SK-N-SH treated with all-trans-retinoic acid at 6 μM for 48 hours (cell line): ENCODE results near the gene MAP7.

Source experiments
- ATAC-seq: fragments of 200-7000 bp; cut with Tn5 transposase; 3 replicates; pipeline ENCODE4 v1.9.1; 2020; ENCODE audit warnings: mild to moderate bottlenecking, moderate library complexity
- ARNTL ChIP-seq: fragments of 450-650 bp; formaldehyde crosslinking; IDR thresholded peaks from 2 replicates; pipeline ENCODE4 v1.5.0; 2020; ENCODE audit warnings: low read depth, mild to moderate bottlenecking, moderate library complexity, borderline replicate concordance
- ESRRG ChIP-seq: fragments of 250-450 bp; sonication (Bioruptor Pico); IDR thresholded peaks from 2 replicates; pipeline ENCODE4 v1.6.1; 2021; ENCODE audit warnings: mild to moderate bottlenecking
- GLIS3 ChIP-seq: fragments of 250-450 bp; sonication (Bioruptor Pico); IDR thresholded peaks from 2 replicates; pipeline ENCODE4 v1.5.0; 2020; ENCODE audit warnings: mild to moderate bottlenecking, moderate library complexity
- ISL1 ChIP-seq: fragments of 250-450 bp; sonication (Bioruptor Pico); IDR thresholded peaks from 2 replicates; pipeline ENCODE4 v2.1.2; 2022; ENCODE audit warnings: mild to moderate bottlenecking, moderate library complexity
- OSR1 ChIP-seq: fragments of 250-450 bp; sonication (Bioruptor Pico); IDR thresholded peaks from 2 replicates; pipeline ENCODE4 v1.8.0; 2022; ENCODE audit warnings: moderate library complexity, mild to moderate bottlenecking, inconsistent platforms
- PPARA ChIP-seq: fragments of 250-450 bp; sonication (Bioruptor Pico); IDR thresholded peaks from 2 replicates; pipeline ENCODE4 v1.5.0; 2020; ENCODE audit warnings: mild to moderate bottlenecking, borderline replicate concordance
- RARB ChIP-seq: fragments of 250-450 bp; sonication (Bioruptor Pico); IDR thresholded peaks from 2 replicates; pipeline ENCODE4 v1.8.0; 2021; ENCODE audit warnings: mild to moderate bottlenecking, moderate library complexity
- SNAI2 ChIP-seq: fragments of 250-450 bp; sonication (Bioruptor Pico); IDR thresholded peaks from 2 replicates; pipeline ENCODE4 v1.5.0; 2020; ENCODE audit warnings: mild to moderate bottlenecking, moderate library complexity
- TCF4 ChIP-seq: fragments of 250-450 bp; sonication (Bioruptor Pico); IDR thresholded peaks from 2 replicates; pipeline ENCODE4 v1.8.0; 2021; ENCODE audit warnings: mild to moderate bottlenecking, moderate library complexity, borderline replicate concordance
- TOX ChIP-seq: fragments of 250-450 bp; sonication (Bioruptor Pico); IDR thresholded peaks from 2 replicates; pipeline ENCODE4 v1.8.0; 2021; ENCODE audit warnings: mild to moderate bottlenecking, moderate library complexity, borderline replicate concordance
- ZC3H10 ChIP-seq: fragments of 250-450 bp; sonication (Bioruptor Pico); IDR thresholded peaks from 2 replicates; pipeline ENCODE4 v1.5.1; 2021; ENCODE audit warnings: mild to moderate bottlenecking, moderate library complexity
- ZFP3 ChIP-seq: fragments of 250-450 bp; sonication (Bioruptor Pico); IDR thresholded peaks from 2 replicates; pipeline ENCODE4 v1.5.0; 2020; ENCODE audit warnings: mild to moderate bottlenecking, moderate library complexity
- ZFP30 ChIP-seq: fragments of 450-650 bp; formaldehyde crosslinking; IDR thresholded peaks from 2 replicates; pipeline ENCODE4 v1.5.0; 2022; ENCODE audit warnings: mild to moderate bottlenecking, moderate library complexity
- ZNF565 ChIP-seq: fragments of 450-650 bp; formaldehyde crosslinking; conservative IDR thresholded peaks from 2 replicates; pipeline ENCODE4 v1.5.0; 2020; ENCODE audit warnings: low read depth, mild to moderate bottlenecking, moderate library complexity
- ZNF70 ChIP-seq: fragments of 450-650 bp; formaldehyde crosslinking; IDR thresholded peaks from 2 replicates; pipeline ENCODE4 v1.5.0; 2020; ENCODE audit warnings: mild to moderate bottlenecking, moderate library complexity
- ZNF8 ChIP-seq: fragments of 450-650 bp; formaldehyde crosslinking; IDR thresholded peaks from 2 replicates; pipeline ENCODE4 v1.5.0; 2020; ENCODE audit warnings: mild to moderate bottlenecking, moderate library complexity
- TF ChIP-seq, protein P1 (sequence below): fragments of 250-450 bp; sonication (Bioruptor Pico); IDR thresholded peaks from 2 replicates; pipeline ENCODE4 v1.5.0; 2020; ENCODE audit warnings: mild to moderate bottlenecking, moderate library complexity
- TF ChIP-seq, protein P2 (sequence below): fragments of 250-450 bp; sonication (Bioruptor Pico); IDR thresholded peaks from 2 replicates; pipeline ENCODE4 v1.8.0; 2021; ENCODE audit warnings: low read depth, mild to moderate bottlenecking, moderate library complexity, borderline replicate concordance
- TF ChIP-seq, protein P3 (sequence below): fragments of 250-450 bp; sonication (Bioruptor Pico); IDR thresholded peaks from 2 replicates; pipeline ENCODE4 v1.5.1; 2021; ENCODE audit warnings: mild to moderate bottlenecking, moderate library complexity

MAP7 gene

DNA sequence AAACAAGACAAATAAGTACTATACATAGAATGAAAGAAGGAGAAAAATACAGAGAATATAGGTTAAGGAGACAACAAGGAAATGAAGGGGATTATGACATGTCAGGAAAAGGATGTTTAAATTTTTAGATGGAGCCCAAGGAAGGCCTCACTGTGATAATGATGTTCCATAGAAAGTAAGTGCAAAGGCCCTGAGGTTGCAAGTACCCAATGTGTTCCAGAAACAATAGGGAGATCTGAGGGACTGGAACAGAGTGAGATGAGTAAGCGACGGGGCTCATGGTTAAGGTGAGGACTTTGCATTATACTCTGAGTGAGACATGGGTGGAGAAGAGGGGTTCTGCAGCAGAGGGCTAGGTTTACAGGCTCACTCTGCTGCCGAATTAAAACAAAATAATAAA is 137.8 kb downstream of the MAP7 start (continued):
- no peak for TF ChIP-seq ARNTL (CRISPR knock-in tag)
- TF ChIP-seq, protein P1, sequence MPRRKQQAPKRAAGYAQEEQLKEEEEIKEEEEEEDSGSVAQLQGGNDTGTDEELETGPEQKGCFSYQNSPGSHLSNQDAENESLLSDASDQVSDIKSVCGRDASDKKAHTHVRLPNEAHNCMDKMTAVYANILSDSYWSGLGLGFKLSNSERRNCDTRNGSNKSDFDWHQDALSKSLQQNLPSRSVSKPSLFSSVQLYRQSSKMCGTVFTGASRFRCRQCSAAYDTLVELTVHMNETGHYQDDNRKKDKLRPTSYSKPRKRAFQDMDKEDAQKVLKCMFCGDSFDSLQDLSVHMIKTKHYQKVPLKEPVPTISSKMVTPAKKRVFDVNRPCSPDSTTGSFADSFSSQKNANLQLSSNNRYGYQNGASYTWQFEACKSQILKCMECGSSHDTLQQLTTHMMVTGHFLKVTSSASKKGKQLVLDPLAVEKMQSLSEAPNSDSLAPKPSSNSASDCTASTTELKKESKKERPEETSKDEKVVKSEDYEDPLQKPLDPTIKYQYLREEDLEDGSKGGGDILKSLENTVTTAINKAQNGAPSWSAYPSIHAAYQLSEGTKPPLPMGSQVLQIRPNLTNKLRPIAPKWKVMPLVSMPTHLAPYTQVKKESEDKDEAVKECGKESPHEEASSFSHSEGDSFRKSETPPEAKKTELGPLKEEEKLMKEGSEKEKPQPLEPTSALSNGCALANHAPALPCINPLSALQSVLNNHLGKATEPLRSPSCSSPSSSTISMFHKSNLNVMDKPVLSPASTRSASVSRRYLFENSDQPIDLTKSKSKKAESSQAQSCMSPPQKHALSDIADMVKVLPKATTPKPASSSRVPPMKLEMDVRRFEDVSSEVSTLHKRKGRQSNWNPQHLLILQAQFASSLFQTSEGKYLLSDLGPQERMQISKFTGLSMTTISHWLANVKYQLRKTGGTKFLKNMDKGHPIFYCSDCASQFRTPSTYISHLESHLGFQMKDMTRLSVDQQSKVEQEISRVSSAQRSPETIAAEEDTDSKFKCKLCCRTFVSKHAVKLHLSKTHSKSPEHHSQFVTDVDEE (CRISPR knock-in tag), result no peak

DNA sequence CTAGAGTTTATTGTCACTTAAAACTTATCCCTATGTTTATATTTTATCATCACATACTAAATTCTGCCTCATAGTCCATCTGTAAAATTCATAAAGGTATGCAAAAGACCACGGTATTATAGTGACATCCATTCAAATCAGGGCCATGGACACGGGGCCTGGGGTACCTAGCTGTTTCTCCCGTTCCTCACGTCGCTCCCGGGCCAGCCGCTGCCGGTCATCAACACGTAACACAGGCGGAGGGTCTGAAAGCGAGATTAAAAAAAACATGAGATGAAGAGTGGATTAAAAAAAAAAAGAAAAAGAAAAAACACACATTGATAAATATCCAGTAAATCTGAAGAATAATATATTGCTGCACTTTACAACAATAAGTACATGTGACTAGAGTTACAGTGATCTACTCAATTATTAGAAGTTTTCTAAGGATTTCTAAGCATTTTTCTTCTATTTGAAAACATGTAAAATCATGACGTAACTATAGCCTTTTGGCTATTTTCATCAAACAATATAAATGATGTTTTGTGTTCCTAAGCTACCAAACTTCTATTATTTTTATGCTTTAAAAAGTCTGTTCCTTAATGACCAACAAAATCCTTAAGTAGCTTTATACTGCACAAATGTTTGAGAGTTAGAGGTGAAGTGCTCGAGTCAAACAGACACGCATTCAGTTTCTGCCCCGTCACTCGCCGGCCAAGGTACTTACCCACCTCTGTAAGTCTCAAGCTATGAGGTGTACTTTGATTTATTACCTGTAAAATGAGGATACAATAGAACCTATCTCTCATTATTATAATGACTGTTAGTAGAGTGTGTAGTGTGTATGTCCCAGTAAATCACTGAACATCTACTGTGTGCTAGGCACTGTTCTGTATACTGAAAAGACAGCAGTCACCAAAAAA is 138.5 kb downstream of the MAP7 start:
- ATAC-seq, result no peak
- TF ChIP-seq ARNTL (CRISPR knock-in tag) (no peak), TCF4 (CRISPR knock-in tag) (no peak), ISL1 (CRISPR knock-in tag) (no peak)

DNA sequence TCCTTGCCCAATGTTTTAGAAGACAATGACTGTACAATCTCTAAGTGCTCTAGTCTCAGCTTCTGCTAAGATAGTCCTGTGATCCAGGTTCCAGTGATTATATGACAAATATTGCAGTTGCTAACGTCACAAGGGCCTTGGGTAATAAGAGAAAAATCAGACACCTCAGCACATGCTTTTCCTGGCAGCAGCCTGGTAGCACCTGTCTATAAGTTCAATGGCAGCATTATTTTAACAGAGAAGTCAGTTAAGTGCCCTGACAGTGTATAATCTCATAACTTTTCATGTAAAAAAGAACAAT is 139.2 kb downstream of the MAP7 start:
- ATAC-seq, result no peak
- TF ChIP-seq, protein P2, sequence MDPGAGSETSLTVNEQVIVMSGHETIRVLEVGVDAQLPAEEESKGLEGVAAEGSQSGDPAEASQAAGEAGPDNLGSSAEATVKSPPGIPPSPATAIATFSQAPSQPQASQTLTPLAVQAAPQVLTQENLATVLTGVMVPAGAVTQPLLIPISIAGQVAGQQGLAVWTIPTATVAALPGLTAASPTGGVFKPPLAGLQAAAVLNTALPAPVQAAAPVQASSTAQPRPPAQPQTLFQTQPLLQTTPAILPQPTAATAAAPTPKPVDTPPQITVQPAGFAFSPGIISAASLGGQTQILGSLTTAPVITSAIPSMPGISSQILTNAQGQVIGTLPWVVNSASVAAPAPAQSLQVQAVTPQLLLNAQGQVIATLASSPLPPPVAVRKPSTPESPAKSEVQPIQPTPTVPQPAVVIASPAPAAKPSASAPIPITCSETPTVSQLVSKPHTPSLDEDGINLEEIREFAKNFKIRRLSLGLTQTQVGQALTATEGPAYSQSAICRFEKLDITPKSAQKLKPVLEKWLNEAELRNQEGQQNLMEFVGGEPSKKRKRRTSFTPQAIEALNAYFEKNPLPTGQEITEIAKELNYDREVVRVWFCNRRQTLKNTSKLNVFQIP, result no peak
- no peak for TF ChIP-seq ESRRG
- no peak for TF ChIP-seq ISL1 (CRISPR knock-in tag)
- no peak for TF ChIP-seq ARNTL (CRISPR knock-in tag)
- TF ChIP-seq SNAI2 (CRISPR knock-in tag), result no peak
- TF ChIP-seq TCF4 (CRISPR knock-in tag), result no peak
- no peak for TF ChIP-seq ZNF70 (CRISPR knock-in tag)
- TF ChIP-seq, protein P3, sequence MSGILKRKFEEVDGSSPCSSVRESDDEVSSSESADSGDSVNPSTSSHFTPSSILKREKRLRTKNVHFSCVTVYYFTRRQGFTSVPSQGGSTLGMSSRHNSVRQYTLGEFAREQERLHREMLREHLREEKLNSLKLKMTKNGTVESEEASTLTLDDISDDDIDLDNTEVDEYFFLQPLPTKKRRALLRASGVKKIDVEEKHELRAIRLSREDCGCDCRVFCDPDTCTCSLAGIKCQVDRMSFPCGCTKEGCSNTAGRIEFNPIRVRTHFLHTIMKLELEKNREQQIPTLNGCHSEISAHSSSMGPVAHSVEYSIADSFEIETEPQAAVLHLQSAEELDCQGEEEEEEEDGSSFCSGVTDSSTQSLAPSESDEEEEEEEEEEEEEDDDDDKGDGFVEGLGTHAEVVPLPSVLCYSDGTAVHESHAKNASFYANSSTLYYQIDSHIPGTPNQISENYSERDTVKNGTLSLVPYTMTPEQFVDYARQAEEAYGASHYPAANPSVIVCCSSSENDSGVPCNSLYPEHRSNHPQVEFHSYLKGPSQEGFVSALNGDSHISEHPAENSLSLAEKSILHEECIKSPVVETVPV, result no peak
- TF ChIP-seq ZNF565 (CRISPR knock-in tag), result no peak
- TF ChIP-seq ZFP30 (CRISPR knock-in tag), result no peak
- no peak for TF ChIP-seq RARB (CRISPR knock-in tag)
- TF ChIP-seq OSR1, result no peak
- TF ChIP-seq ZC3H10 (CRISPR knock-in tag), result no peak
- TF ChIP-seq, protein P1 (CRISPR knock-in tag), result no peak
- TF ChIP-seq PPARA (CRISPR knock-in tag), result no peak
- TF ChIP-seq ZFP3, result no peak
- TF ChIP-seq ZNF8 (CRISPR knock-in tag), result no peak
- no peak for TF ChIP-seq GLIS3
- TF ChIP-seq, all 23 proteins: peak for 0

DNA sequence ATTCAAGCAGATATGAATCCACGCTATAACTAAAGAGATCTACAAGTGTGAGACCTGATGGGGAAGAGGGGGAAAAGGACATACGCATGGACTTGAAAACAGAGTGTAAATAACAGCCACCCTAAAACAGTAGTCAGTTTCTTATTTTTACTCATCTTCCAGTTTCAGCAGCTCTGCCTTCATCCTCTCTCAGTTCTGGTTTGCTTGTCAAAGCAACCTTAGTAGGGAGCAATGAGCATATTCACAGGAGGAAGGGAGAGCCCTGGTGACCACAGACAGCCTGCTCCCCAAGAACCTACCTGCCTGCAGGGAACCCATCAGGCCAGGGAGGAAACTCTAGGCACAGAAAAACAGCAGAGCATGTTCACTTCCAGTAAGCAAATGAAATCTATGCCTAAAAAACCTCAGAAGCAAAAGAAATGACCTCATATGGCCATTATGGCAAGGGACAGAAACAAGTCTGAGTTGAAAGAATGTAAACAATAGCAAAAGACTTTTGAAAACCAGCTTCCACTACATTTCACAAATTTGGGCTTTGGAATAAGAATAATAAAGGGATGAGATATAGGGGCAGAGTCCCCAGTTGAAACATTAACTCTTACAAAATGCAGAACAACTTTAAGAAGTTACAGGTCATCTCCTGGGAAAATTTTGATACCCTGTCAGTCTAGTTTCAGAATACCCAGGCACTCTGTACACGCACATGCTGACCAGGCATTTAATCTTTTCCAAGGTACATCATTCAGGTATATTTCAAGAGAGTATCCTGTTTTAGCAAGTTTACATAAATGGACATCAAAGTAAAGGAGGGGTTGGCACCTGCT is 139.8 kb downstream of the MAP7 start:
- no peak for ATAC-seq
- TF ChIP-seq, protein P2, result no peak
- TF ChIP-seq GLIS3, result no peak
- TF ChIP-seq, protein P1 (CRISPR knock-in tag), result no peak
- no peak for TF ChIP-seq ZFP3
- TF ChIP-seq TOX, result no peak
- TF ChIP-seq PPARA (CRISPR knock-in tag), result no peak
